Measurements from ENCODE around the gene HBA2.

DNA sequence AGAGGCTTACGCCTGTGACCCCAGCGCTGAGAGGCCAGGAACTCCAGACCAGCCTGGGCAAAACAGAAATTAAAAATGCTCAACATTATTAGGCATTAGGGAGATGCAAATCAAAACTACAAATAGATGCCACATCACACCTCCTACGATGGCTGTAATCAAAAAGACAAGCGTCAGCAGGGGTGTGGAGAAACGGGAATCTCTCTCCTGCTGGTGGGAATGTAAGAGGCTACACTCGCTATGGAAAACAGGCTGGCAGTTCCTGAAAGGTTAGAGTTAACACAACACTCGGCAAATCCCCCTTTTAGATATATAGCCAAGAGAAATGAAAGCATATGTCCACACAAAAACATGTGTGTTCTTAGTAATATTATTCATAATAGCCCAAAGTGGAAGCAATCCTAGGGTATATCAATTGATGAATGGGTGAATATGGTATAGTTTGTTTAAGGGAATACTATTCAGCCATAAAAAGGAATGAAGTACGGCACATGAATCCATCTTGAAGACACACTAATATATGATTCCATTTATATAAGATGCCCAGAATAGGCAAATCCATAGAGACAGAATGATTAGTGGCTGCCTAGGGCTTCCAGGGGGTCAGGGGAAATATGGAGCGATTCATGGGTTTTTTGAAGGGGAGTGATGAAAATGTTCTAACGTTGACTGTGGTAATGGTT is 32.4 kb upstream of the HBA2 start:
- TF ChIP-seq POLR2A (IDR thresholded peaks at IDR 0.05) (no peak), EP300 (IDR thresholded peaks at IDR 0.05) (no peak)
- TF ChIP-seq, protein P1, sequence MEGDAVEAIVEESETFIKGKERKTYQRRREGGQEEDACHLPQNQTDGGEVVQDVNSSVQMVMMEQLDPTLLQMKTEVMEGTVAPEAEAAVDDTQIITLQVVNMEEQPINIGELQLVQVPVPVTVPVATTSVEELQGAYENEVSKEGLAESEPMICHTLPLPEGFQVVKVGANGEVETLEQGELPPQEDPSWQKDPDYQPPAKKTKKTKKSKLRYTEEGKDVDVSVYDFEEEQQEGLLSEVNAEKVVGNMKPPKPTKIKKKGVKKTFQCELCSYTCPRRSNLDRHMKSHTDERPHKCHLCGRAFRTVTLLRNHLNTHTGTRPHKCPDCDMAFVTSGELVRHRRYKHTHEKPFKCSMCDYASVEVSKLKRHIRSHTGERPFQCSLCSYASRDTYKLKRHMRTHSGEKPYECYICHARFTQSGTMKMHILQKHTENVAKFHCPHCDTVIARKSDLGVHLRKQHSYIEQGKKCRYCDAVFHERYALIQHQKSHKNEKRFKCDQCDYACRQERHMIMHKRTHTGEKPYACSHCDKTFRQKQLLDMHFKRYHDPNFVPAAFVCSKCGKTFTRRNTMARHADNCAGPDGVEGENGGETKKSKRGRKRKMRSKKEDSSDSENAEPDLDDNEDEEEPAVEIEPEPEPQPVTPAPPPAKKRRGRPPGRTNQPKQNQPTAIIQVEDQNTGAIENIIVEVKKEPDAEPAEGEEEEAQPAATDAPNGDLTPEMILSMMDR (IDR thresholded peaks at IDR 0.05) = no peak

Data from upper lobe of left lung (tissue), 4 donors.